NCI-H82 treated with DMSO at 0.1 percent for 48 hours (cell line): Measurements from ENCODE around the gene PTRH2.

ENCODE experiments used
- DNase-seq: peaks from one replicate; lab custom pipeline; 2025; ENCODE audit not compliant: unreplicated experiment; lab: John Stamatoyannopoulos, UW

Gene PTRH2

GRCh38 chr17:59722623-59723022 is 15.4 kb upstream of the PTRH2 start:
- no peak for DNase-seq

GRCh38 chr17:59719526-59719925 is 12.3 kb upstream of the PTRH2 start:
- no peak for DNase-seq

DNA sequence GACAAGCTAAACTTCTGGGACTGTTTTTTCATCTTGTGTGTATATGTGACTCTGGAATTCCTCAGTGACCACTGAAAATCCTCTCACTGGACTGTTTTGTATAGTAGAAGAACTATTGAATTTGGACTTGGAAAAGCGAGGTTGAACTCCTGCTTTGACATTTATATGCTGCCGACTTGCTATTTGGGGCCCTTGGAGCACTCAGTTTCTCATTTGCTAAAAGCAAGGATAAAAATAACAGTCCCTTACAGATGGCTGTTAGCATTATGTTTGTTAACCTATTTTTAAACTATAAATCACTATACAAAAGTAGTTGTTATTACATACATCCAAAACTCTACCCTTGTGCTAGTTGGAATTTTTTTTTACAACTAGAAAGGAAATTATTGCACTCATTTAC is 9.2 kb upstream of the PTRH2 start:
- DNase-seq = no peak

GRCh38 chr17:59714255-59714654 is 7.0 kb upstream of the PTRH2 start:
- no peak for DNase-seq

GRCh38 chr17:59712862-59713261 is 5.6 kb upstream of the PTRH2 start:
- DNase-seq = no peak

DNA sequence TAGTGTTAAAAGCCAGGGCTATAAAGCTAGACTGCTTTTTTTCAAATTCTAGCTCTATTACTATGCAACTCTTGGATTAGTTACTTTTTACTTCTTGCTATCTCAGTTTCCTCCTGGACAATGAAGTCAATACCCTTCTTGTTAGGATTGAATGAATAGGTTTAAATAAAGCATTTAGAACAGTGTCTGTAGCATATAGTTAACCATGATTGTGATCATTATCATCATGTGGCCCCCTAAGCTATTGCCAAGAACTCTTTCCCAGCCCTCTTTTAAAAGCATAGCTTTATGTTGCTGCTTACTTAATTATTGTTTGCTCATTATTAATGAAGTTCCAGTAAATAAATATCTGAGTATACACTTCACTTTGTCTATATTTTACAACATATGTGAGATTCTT is 4.7 kb upstream of the PTRH2 start:
- no peak for DNase-seq

- DNase-seq = no peak
Measured at GRCh38 chr17:59707971-59708430, 771 bp upstream of the PTRH2 start.

- no peak for DNase-seq
Measured at GRCh38 chr17:59702304-59702703, 4.9 kb downstream of the PTRH2 start.

- DNase-seq = no peak
Measured at GRCh38 chr17:59699786-59700185, 7.4 kb downstream of the PTRH2 start.

DNA sequence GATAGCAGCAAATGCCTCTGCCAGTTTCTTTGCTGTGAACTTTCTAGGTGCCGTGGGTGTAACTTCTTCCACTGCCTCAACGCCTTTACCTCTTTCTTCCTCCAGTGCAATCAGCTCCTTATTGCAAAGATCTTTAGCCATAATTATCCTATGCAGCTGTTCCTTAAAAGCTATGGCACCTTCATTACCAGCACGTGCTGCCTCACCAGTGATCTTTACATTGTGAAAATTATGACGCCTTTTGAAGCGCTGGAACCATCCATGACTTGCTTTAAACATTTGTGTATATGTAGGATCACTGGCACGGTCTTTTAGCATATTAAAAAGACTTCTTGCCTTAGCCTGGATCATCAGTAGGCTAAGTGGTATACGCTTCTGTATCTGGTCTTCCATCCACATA is 8.0 kb downstream of the PTRH2 start:
- no peak for DNase-seq

GRCh38 chr17:59698143-59698542 is 9.1 kb downstream of the PTRH2 start:
- DNase-seq = no peak

- no peak for DNase-seq
Measured at GRCh38 chr17:59696682-59697277, 10.4 kb downstream of the PTRH2 start.

- DNase-seq = no peak
Measured at GRCh38 chr17:59695945-59696681, 11.1 kb downstream of the PTRH2 start.

DNA sequence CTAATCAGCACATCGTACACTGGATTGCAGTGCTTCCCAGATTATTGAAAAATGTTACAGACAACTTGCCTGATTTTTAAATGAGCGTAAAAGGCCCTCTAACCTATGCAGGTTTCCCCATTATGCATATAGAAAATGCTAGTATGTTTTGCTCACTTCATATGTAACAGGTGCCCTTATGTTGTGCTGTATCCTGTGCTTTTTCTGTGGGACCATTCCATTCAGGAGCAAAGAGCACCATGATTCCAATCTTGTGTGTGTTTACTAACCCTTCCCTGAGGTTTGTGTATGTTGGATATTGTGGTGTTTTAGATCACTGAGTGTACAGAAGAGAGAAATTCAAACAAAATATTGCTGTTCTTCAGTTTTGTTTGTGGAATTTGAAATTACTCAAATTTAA is 12.9 kb downstream of the PTRH2 start:
- DNase-seq = no peak

DNA sequence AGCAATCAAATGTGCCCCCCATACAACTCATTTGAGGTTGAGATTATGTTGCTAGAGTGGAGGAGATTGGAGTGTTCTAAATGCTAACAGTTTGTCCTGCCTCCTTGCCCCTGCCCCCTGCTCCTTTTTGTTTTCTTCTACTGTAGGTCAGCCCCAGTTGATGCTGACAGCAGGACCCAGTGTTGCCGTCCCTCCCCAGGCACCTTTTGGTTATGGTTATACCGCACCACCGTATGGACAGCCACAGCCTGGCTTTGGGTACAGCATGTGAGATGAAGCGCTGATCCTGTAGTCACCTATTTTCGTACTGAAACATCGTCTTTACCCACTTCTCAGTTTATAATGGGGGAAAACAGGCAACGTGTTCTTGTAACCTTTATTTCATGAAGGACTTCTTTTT is 13.6 kb downstream of the PTRH2 start:
- no peak for DNase-seq

DNA sequence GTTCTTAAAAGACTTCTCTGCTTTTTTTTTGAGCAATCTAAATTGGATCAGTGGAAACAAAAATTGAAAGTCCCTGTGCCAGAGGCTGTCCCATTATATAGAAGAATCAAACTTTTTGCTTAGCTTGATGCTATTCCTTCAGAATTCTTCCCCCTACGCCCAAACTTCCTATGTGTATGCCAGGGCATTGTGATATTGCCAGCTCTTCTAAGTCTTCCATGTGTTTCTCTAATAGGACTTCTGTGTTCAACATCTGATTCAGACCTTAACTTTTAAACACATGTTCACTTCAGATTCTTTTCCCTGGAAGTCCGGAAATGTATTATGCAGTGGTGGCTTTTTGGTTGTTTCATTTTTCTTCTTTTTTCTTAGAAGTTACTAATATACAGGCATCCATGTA is 18.7 kb downstream of the PTRH2 start:
- DNase-seq = no peak

GRCh38 chr17:59688008-59688407 is 19.2 kb downstream of the PTRH2 start:
- DNase-seq = no peak

GRCh38 chr17:59684967-59685366 is 22.3 kb downstream of the PTRH2 start:
- no peak for DNase-seq

DNA sequence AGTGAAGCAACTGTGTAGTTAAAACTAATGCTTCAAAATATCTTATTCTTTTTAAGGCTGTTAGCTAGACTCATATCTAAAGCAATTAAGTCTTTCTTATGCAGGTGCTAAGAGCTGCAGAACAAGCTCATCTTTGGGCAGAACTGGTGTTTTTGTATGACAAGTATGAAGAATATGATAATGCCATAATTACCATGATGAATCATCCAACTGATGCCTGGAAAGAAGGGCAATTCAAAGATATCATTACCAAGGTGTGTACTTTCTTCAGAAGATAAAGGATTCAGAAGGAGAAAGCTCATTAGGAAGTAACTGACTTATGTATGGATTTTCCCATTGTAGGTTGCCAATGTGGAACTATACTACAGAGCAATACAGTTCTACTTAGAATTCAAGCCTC is 23.9 kb downstream of the PTRH2 start:
- no peak for DNase-seq

GRCh38 chr17:59680314-59680713 is 26.9 kb downstream of the PTRH2 start:
- no peak for DNase-seq

GRCh38 chr17:59678918-59679317 is 28.3 kb downstream of the PTRH2 start:
- no peak for DNase-seq

DNA sequence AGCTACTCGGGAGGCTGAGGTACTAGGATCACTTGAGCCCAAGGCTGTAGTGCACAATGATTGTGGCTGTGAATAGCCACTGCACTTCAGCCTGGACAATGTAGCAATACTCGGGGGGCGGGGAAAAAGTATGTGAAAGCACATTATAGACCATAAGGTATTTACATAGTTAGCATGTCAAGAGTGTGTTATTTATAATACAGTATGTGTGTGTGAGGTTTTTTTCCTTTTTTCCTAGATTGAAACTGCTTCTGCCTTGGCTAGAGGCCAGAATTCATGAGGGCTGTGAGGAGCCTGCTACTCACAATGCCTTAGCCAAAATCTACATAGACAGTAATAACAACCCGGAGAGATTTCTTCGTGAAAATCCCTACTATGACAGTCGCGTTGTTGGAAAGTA is 30.5 kb downstream of the PTRH2 start:
- DNase-seq = no peak

- no peak for DNase-seq
Measured at GRCh38 chr17:59675231-59675630, 32.0 kb downstream of the PTRH2 start.
